OCI-LY1 (cell line): Measurements from ENCODE around the gene ITGA2.

Experiments used
- CTCF ChIP-seq: fragments of 200-600 bp; sonication (generic), shearing (Covaris generic); IDR thresholded peaks from 2 replicates; pipeline ENCODE4 v1.5.1; 2017; ENCODE audit warnings: mild to moderate bottlenecking, antibody characterized with exemption, low read length, moderate library complexity, mixed read lengths
- EZH2 ChIP-seq: fragments of 200-600 bp; sonication (generic), shearing (Covaris generic); IDR thresholded peaks from 2 replicates; pipeline ENCODE4 v1.8.0; 2017; ENCODE audit warnings: borderline replicate concordance, mixed run types, mild to moderate bottlenecking, antibody characterized with exemption, low read length, moderate library complexity, mixed read lengths

- TF ChIP-seq CTCF: no peak
- TF ChIP-seq EZH2: no peak
Observed at GRCh38 chr5:52987711-52988331, 1.3 kb upstream of the ITGA2 start.
